ENCODE data around the gene CCNH. TPM values are rescaled to one million over a fixed set of nuclear protein-coding genes. Genes with fewer than 3 reads are reported as not detected.

Gene CCNH
- total RNA-seq, 1 donor from 2014 or later = 56.2 TPM

GRCh38 chr5:87367243-87367642 is 45.5 kb downstream of the CCNH start:
- intact Hi-C loops (cut with micrococcal nuclease) = no loop called here

GRCh38 chr5:87361536-87362213 is 51.1 kb downstream of the CCNH start:
- intact Hi-C loops (cut with micrococcal nuclease) = loop anchor here (5.0 kb wide), 1 partner anchor 41 kb away; no protein-coding TSS in a partner anchor

- intact Hi-C loops (cut with micrococcal nuclease) = loop anchor here (5.0 kb wide), 1 partner anchor 41 kb away; no protein-coding TSS in a partner anchor
Measured at GRCh38 chr5:87361031-87361445, 51.7 kb downstream of the CCNH start.

GRCh38 chr5:87360132-87360531 is 52.6 kb downstream of the CCNH start:
- intact Hi-C loops (cut with micrococcal nuclease) = loop anchor here (5.0 kb wide), 1 partner anchor 42 kb away; no protein-coding TSS in a partner anchor

GRCh38 chr5:87359106-87359505 is 53.6 kb downstream of the CCNH start:
- intact Hi-C loops (cut with micrococcal nuclease) = no loop called here

GRCh38 chr5:87354496-87354895 is 58.2 kb downstream of the CCNH start:
- intact Hi-C loops (cut with micrococcal nuclease) = no loop called here

GRCh38 chr5:87347841-87348240 is 64.9 kb downstream of the CCNH start:
- intact Hi-C loops (cut with micrococcal nuclease) = no loop called here

GRCh38 chr5:87347272-87347671 is 65.5 kb downstream of the CCNH start:
- intact Hi-C loops (cut with micrococcal nuclease) = no loop called here

Other genes with a start within 250 kb of the CCNH start
- gene RASA1, start 145.0 kb downstream of the CCNH start, total RNA-seq = 23.3 and 23.9 TPM in 2 replicates

Data from T-helper 2 cell treated with Interferon-gamma antibody and Interleukin-4, amounts not matched to agents 100 ng/mL and 5 ng/mL, for 36 hours (primary cell).